Brain pericyte (primary cell): ENCODE data around the gene TTC3.
A peak's percentile ranks its signal among the peaks of the same experiment; 100 is the strongest.

Experiments
- DNase-seq: peaks from one replicate; pipeline ENCODE4 v3.0.0-alpha.2; 2012; ENCODE audit warnings: low read depth, low spot score

TTC3 gene

DNA sequence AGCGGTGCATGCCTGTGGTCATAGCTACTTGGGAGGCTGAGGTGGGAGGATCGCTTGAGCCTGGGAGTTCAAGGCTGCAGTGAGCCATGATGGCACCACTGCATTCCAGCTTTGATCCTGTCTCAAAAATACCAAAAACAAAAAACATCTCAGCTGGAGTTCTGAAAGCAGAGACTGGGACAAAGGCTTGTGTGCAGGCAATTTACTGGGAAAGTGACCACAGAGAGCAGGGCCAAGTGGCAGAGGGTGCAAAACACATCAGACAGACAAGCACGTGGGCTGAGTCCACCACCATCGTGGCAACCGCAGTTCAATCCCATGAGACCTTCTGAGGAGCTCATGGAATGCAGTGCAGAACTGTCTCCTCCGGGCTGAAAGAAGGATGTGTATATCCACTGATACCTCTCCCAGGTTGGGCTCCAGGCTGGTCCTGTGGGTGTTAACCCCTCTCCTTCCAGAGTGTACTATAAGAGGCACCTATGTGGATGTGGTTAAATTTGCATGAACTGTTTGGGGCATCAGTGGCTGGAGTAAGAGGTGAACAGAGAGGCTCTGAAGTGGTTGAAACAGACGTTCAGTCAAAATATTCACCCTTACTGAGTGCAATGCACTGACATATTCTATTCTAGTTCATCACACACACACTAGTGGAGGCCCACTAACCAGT, 11.0 kb upstream of the TTC3 start:
- DNase-seq, result peak; percentile 69

GRCh38 chr21:37062593-37062935, 10.5 kb upstream of the TTC3 start:
- no peak for DNase-seq

DNA sequence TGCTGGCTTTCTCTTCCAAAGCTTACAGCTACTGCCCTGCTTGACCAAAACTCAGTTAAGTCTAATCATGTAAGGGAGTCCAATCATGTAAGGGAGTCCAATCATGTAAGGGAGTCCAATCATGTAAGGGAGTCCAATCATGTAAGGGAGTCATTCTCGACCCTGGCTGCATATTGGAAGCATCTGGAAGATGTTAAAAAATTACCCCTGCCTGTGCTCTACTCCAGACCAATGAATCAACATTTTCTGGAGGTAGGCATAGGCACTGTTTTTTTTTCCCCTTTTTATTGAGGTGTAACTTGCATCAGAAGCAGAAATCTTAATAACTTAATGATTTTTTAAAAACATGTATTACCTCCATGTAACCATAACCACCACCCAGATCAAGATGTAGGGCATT, 9.6 kb upstream of the TTC3 start:
- DNase-seq, result no peak

GRCh38 chr21:37064841-37065240, 8.2 kb upstream of the TTC3 start:
- DNase-seq, result no peak

- no peak for DNase-seq
Measured at GRCh38 chr21:37065561-37066177, 7.4 kb upstream of the TTC3 start.

DNA sequence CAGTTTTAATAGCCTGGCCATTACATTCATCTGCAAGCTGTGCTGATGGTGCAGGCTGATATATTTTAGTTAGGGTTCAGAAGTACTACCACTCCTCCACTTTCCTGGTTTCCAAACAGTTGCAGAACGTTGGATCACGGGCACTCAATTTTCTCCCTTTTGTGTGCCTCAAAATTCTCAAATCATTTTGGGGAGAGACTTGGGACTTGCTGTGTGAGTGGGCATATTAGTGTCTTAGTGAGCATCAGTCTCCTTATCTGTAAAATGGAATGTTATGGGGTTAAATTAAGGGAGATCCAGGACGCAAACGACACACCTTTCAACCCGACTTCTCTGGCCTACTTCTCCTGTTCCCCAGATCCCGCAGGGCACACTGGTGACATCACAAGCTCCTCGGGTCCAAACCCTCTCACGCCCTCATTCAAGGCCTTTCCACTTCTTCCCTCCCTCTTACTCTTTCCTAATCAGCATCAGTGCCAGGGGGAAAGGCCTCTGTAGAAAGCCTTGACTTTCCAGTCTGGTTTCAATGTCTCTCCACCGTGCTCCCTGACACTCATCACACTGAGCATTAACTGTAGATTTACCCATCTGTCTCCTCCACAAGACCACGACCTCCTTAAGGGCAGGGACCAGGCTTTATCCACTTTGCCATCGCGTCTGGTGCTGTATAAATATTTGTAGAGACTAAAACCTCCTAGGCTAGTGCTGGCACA, 1.3 kb upstream of the TTC3 start:
- no peak for DNase-seq

- peak; percentile 57 for DNase-seq
Measured at GRCh38 chr21:37072274-37072987, 623 bp upstream of the TTC3 start.

DNA sequence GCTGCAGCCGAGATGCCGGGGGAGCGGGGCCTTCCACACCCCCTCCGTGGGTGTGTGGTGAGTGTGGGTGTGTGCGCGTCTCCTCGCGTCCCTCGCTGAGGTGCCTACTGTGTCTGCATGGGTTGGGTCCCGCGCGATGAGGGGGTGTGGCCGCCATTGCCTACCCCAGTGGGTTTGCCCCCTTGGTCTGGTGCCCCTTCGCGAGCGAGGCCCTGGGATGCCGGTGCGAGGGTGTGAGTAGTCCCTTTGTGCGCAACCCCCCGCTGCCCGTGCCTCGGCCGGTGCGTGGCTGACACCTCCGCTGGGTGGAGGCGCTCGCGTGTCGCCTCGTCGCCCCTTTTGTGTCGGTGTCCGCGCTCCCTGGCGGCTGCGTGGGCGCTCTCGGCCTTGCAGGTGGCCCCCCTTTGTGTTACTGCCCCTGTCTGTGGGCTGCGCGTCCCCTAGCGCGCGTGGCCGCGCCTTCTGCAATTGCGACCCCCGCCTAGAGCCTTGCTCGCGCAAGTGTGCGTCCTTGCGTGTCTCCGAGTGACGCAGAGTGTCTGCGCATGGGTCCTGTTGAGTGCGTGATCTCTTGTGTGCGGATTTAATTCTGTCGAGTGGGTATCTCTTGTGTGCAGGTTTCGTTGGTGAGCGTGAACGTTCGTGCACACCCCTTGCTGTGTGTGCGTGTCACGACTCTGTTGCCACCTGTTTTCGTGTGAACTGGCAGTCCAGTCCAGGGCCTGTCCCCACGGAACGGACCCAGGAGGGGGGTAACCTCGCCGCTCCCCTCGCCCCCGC, 553 bp downstream of the TTC3 start:
- no peak for DNase-seq

DNA sequence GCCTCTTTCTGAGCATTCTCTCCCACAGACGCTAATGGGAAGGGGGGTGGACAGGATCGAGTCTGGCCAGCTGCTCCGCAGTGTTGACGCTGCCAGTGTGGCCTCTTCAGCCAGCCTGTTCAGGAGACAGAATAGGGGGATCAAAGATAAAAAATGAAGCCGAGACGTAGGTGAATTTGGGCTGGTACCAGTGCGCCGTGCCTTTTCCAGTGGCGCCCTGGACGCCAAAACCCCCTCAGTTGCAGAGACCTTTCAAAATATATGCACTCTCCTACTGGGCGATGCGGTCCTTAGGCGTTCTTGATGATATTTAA, 1.1 kb downstream of the TTC3 start:
- DNase-seq, result no peak

GRCh38 chr21:37074546-37074945, 1.5 kb downstream of the TTC3 start:
- no peak for DNase-seq

DNA sequence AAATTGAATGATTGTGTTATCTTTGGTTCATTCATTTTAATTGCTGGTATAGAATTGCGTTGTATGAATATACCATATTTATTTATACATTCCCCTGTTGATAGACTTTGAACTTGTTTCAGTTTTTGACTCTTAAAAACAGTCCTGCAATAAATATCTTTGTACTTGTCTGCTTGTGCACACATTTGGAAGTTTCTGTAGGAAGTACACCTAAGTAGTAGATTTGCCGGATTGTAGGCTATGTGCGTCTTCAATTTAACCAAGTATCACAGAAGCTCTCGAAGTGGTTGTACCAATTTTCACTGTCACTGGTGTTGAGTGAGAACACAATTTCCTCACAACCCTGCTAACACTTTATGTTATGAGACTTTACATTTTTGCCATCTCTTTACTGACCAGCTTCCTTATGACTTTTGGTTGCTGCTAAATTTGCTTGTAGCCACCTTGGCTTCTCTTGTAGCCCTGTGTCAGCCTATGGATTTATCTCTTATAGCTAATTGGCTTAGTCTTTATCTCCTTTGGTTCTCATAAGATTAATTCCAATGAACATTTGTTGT, 2.2 kb downstream of the TTC3 start:
- no peak for DNase-seq

GRCh38 chr21:37076087-37076850, 3.2 kb downstream of the TTC3 start:
- no peak for DNase-seq

DNA sequence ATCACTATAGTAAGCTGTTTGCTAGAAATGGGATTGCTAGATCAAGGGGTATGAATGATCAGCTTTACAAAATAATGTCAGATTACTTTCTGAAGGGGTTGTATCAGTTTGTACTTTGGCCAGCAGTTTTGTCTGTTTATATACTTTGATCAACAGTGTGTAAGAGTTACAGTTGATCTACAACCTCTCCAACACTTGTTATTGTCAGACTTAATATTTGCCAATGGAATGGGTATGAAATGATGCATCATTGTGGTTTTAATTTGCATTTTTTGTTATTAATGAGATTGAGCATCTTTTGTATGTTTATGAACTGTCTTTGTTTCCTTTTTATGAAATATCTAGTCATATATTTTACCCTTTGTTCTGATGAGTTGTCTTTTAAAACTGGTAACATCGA, 4.3 kb downstream of the TTC3 start:
- DNase-seq, result no peak

DNA sequence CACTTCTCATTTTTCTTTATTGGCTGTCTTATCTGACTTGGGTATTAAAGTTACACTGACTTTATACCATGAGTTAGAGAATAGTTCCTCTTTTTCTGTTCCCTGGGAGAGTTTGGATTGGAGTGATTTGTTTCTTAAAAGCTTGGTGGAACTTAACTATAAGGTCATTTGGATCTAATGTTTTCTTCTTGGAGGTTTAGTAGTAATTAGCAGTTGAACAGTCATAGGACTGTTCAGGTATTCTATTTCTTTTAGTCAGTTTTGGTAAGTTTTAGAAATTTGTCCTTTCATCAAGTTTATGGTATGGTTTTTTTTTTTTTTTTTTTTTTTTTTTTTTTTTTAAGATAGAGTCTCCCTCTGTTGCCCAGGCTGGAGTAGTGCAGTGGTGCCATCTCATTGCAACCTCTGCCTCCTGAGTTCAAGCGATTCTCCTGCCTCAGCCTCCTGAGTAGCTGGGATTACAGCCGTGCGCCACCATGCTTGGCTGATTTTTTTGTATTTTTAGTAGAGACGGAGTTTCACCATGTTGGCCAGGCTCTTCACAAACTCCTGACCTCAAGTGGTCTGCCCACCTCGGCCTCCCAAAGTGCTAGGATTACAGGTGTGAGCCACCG, 6.3 kb downstream of the TTC3 start:
- no peak for DNase-seq

GRCh38 chr21:37082375-37082774, 9.3 kb downstream of the TTC3 start:
- DNase-seq, result no peak

- no peak for DNase-seq
Measured at GRCh38 chr21:37082856-37083528, 9.9 kb downstream of the TTC3 start.

DNA sequence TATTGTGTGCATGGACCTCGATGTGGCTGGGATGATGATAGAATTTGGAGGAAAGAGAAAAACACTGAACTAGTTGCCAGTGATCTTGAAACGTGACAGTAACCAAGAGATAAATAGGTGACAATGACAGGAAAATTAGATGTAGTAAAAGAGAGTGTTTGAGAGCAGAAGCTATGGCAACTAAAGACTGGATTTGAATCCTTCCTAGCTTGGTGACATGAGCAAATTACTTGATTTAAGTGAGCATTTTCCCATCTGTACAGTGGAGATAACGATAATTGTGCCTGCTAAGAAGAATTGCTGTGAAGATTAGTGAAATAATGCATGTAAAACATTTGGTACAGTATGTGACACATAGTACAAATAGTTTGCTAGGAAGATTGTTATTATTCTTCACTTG, 12.7 kb downstream of the TTC3 start:
- no peak for DNase-seq

GRCh38 chr21:37087188-37087587, 14.1 kb downstream of the TTC3 start:
- DNase-seq, result no peak

DNA sequence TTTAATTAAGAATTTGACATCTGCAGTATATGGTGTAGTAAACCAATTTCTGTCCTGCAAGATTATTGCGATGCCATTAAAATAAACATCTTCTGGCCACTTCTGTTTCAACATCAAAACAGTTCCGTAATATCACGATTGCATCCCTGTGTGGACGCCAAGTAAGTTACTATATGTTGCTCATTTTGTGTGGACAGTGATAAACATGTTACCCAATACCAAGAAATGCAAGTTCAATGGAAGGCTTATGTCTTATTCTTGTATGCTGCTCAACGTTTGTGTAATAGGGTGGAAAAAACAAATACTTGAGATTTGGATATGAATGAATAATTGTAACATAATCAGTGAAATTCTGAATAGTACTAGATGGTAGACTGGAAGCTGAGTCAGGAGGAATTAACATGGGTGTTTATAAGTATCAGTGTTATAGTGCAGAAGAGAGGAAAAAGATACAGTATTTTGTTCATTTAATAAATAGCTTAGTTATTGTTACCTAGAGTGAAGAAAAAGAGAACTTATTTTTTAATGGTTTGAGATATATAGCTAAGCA, 15.2 kb downstream of the TTC3 start:
- DNase-seq, result no peak

DNA sequence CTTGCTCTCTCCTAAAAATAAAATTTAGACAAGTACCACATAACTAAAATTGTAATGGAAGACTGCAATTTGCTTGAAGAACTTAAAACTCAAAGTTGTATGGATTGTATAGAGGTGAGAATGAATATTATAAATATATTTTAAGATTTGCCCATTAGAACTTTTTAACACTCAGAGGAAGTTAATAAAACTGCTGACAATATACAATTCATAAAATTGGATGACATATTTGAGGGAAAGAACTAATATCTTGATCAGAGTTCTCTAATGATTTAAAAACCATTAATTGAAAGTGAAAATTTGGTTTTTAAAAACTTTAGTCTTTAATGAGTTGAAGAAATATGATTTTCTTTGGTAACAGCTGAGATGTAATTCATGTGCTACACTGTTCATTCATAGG, 20.9 kb downstream of the TTC3 start:
- DNase-seq, result no peak
